H1 (cell line): ENCODE data around the gene TMEM238. TPM values are rescaled to one million over a fixed set of nuclear protein-coding genes. Genes with fewer than 3 reads are reported as not detected.

Source experiments
- CREB1 ChIP-seq: IDR thresholded peaks from 2 replicates; pipeline ENCODE4 v1.6.1; 2012; ENCODE audit warnings: inconsistent platforms
- TBP ChIP-seq: IDR thresholded peaks from 2 replicates; pipeline ENCODE4 v1.6.1; 2011; ENCODE audit warnings: low read depth, low read length, improper control_type of control experiment
- polyA plus RNA-seq, 7 experiments: library from polyadenylated mRNA; depleted of rRNA in 3 of 7; stranded (reverse) in 5 of 7; unstranded in 2 of 7; fragments of >200 nt in 5 of 7; fragments of 200-250 nt in 2 of 7; gene quantifications; 1 replicate in 5 of 7; 2 replicates in 1 of 7; 4 replicates in 1 of 7; pipeline versions ENCODE4 v1.2.1 to v1.2.3, GENCODE V29; 2011 to 2013; ENCODE audit warnings: missing spikeins in 2 of 7, mixed read lengths in 2 of 7
- total RNA-seq: library from RNA; stranded (reverse); fragmentation: NEBNext Ultra II Directional; extraction: Animal tissue kit (Norgen Biotek cat#: 25700); gene quantifications from 2 replicates; pipeline ENCODE4 v1.2.1, GENCODE V29; 2021

The TMEM238 gene
- total and polyA plus RNA-seq, 2 of the 8 experiments (the other 6 are each of a cell fraction or from before 2014, with no cell fraction given), result 0.53 to 3.8 TPM

DNA sequence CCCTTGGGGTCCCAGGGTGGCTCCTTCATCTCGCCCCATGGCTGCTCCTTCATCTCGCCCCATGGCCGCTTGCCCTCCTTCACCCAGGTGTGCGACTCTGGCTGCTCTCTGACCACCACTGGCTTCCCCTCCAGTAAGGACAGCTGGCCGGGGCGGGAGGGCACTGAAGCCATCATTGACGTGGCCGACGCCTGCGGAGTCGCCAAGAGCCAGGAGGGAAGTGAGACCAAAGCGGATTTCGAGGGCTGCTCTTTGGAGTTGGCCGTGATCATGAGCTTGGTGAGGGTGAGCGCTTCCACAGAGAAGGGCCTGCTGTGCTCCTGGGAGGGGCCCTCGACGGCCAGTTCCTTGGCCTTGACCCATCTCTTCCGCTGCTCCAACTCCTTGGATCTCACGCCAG, 25.6 kb downstream of the TMEM238 start (continued):
- TF ChIP-seq CREB1 (no peak), TBP (no peak)
